ENCODE results near the gene KBTBD7. TPM values are rescaled to one million over a fixed set of nuclear protein-coding genes. Genes with fewer than 3 reads are reported as not detected.

Gene KBTBD7
- total RNA-seq, 1 experiment from 2014 or later, result 10.2 TPM

GRCh38 chr13:41145136-41145908 lies 49.0 kb downstream of the KBTBD7 start:
- intact Hi-C loops (cut with micrococcal nuclease; ENCODE audit: unreplicated experiment), result no loop called here
- H3K27ac ChIP-seq (ENCODE audit: low read depth, low read length, poor library complexity, severe bottlenecking), result no peak overlapping the region
- H3K9me3 ChIP-seq (ENCODE audit: low read depth, low read length, poor library complexity, severe bottlenecking), result peaks cover 30% of the 10 kb centered on the region
- TF ChIP-seq EZH2 (IDR thresholded peaks at IDR 0.05; ENCODE audit: borderline replicate concordance, low read depth, low read length, poor library complexity, severe bottlenecking) (no peak), CTCF (conservative IDR thresholded peaks at IDR 0.05; ENCODE audit: low read depth, low read length) (no peak)
- DNase-seq (ENCODE audit: low spot score), result no peak
- no peak overlapping the region for H3K4me3 ChIP-seq (ENCODE audit: low read depth, low read length, poor library complexity, severe bottlenecking)
- H3K27me3 ChIP-seq (replicated peaks; ENCODE audit: insufficient read depth, low read depth, low read length, poor library complexity), result no peaks in the 10 kb centered on the region
- POLR2A ChIA-PET (ENCODE audit: low non-redundant PET), result no interaction called here
- H3K36me3 ChIP-seq (ENCODE audit: insufficient read depth, low read length, poor library complexity, severe bottlenecking), result no peaks in the 10 kb centered on the region
- no TSS peak for BruUV-seq (replicated peaks)
- H3K4me1 ChIP-seq (ENCODE audit: insufficient read depth, low read length, poor library complexity, severe bottlenecking), result no peaks in the 10 kb centered on the region
- CTCF ChIA-PET, result no interaction called here

- ChIA-PET POLR2A (ENCODE audit: low non-redundant PET) (no interaction called here), CTCF (no interaction called here)
- DNase-seq (ENCODE audit: low spot score), result no peak
- no peaks in the 10 kb centered on the region for H3K36me3 ChIP-seq (ENCODE audit: insufficient read depth, low read length, poor library complexity, severe bottlenecking)
- TF ChIP-seq EZH2 (IDR thresholded peaks at IDR 0.05; ENCODE audit: borderline replicate concordance, low read depth, low read length, poor library complexity, severe bottlenecking) (no peak), CTCF (conservative IDR thresholded peaks at IDR 0.05; ENCODE audit: low read depth, low read length) (no peak)
- H3K4me1 ChIP-seq (ENCODE audit: insufficient read depth, low read length, poor library complexity, severe bottlenecking), result no peaks in the 10 kb centered on the region
- H3K27ac ChIP-seq (ENCODE audit: low read depth, low read length, poor library complexity, severe bottlenecking), result no peak overlapping the region
- H3K4me3 ChIP-seq (ENCODE audit: low read depth, low read length, poor library complexity, severe bottlenecking), result no peak overlapping the region
- H3K27me3 ChIP-seq (replicated peaks; ENCODE audit: insufficient read depth, low read depth, low read length, poor library complexity), result no peaks in the 10 kb centered on the region
- intact Hi-C loops (cut with micrococcal nuclease; ENCODE audit: unreplicated experiment), result no loop called here
- H3K9me3 ChIP-seq (ENCODE audit: low read depth, low read length, poor library complexity, severe bottlenecking), result peaks cover 23% of the 10 kb centered on the region
- BruUV-seq (replicated peaks), result no TSS peak
These were observed 49.8 kb downstream of the KBTBD7 start for GRCh38 chr13:41144576-41144975.

Other genes starting within 250 kb of the KBTBD7 start
- 29.1 and 31.5 TPM in 2 replicates for gene ELF1, start 175.3 kb downstream of the KBTBD7 start, total RNA-seq (2021)
- gene WBP4, start 133.1 kb downstream of the KBTBD7 start, total RNA-seq (2021), result 11.9 and 12.5 TPM in 2 replicates
- 14.5 and 15.7 TPM in 2 replicates for gene KBTBD6, start 61.8 kb downstream of the KBTBD7 start, total RNA-seq (2021)
- gene MTRF1, start 69.0 kb upstream of the KBTBD7 start, total RNA-seq (2021), result 16.5 and 18.0 TPM in 2 replicates
- 27.2 and 29.0 TPM in 2 replicates for gene NAA16, start 116.7 kb upstream of the KBTBD7 start, total RNA-seq (2021)

All from A673 (cell line).